Caco-2 (cell line): ENCODE measurements around the gene PRKG2. TPM values are rescaled to one million over a fixed set of nuclear protein-coding genes. Genes with fewer than 3 reads are reported as not detected.

Experiments
- BruUV-seq: library from RNA; stranded (reverse); fragments of 400-500 nt; replicated peaks from 2 replicates; lab custom pipeline; 2021; lab: Mats Ljungman, UMichigan
- CTCF ChIA-PET: fragments of 300-600 bp; sonication (Branson Sonifier 250); formaldehyde crosslinking; loops from one replicate; lab custom pipeline; 2022; ENCODE audit warnings: antibody characterized with exemption; lab: Charles Lee
- POLR2A ChIA-PET: fragments of 300-600 bp; sonication (Branson Sonifier 250); formaldehyde crosslinking; loops from one replicate; lab custom pipeline; 2022; ENCODE audit warnings: antibody characterized with exemption; lab: Charles Lee
- DNase-seq, 2 experiments: peaks; one replicate each; pipeline versions ENCODE4 v3.0.0 to v3.0.0-alpha.2; 2020 to 2022
- H3K27me3 ChIP-seq: replicated peaks from 2 replicates; pipeline ENCODE4 v1.6.0; 2011; ENCODE audit warnings: low read length; ENCODE audit not compliant: control insufficient read depth, insufficient read depth
- H3K36me3 ChIP-seq: 2 replicates; pipeline ENCODE4 v1.5.1; 2011; ENCODE audit warnings: low read length; ENCODE audit not compliant: control insufficient read depth, insufficient read depth
- H3K4me1 ChIP-seq: fragments of 250-450 bp; sonication (Bioruptor Pico); 2 replicates; pipeline ENCODE4 v1.5.1; 2020; ENCODE audit warnings: mild to moderate bottlenecking
- H3K4me3 ChIP-seq: 2 replicates; pipeline ENCODE4 v1.5.1; 2011; ENCODE audit warnings: low read depth, mild to moderate bottlenecking, control low read depth, low read length
- H3K9me3 ChIP-seq: fragments of 250-450 bp; sonication (Bioruptor Pico); 2 replicates; pipeline ENCODE4 v1.5.1; 2020; ENCODE audit warnings: mild to moderate bottlenecking, moderate library complexity
- H3K27ac Mint-ChIP-seq: one replicate; pipeline ENCODE4 v1.8.0; 2022; ENCODE audit warnings: mixed read lengths; ENCODE audit not compliant: unreplicated experiment
- H3K27me3 Mint-ChIP-seq: one replicate; pipeline ENCODE4 v1.8.0; 2022; ENCODE audit warnings: mixed read lengths; ENCODE audit not compliant: insufficient read depth, unreplicated experiment
- H3K36me3 Mint-ChIP-seq: one replicate; pipeline ENCODE4 v1.8.0; 2022; ENCODE audit warnings: mild to moderate bottlenecking, mixed read lengths; ENCODE audit not compliant: insufficient read depth, unreplicated experiment
- H3K4me1 Mint-ChIP-seq: one replicate; pipeline ENCODE4 v1.8.0; 2022; ENCODE audit warnings: low read depth, mixed read lengths; ENCODE audit not compliant: unreplicated experiment
- H3K4me3 Mint-ChIP-seq: one replicate; pipeline ENCODE4 v1.8.0; 2022; ENCODE audit warnings: mild to moderate bottlenecking, moderate library complexity, mixed read lengths; ENCODE audit not compliant: unreplicated experiment
- H3K9me3 Mint-ChIP-seq: one replicate; pipeline ENCODE4 v1.8.0; 2022; ENCODE audit warnings: mixed read lengths; ENCODE audit not compliant: unreplicated experiment
- intact Hi-C: fragments of 100-400 bp; cut with micrococcal nuclease; formaldehyde crosslinking; loops from one replicate; pipeline ENCODE4 v1.10.0; 2022; ENCODE audit not compliant: unreplicated experiment
- total RNA-seq: library from RNA; stranded (reverse); gene quantifications from 2 replicates; pipeline ENCODE4 v1.2.3, GENCODE V29; 2022
- TF ChIP-seq, protein P1 (sequence below), 2 experiments: fragments of 200-600 bp in 1 of 2; IDR thresholded peaks; 1 replicate in 1 of 2; 2 replicates in 1 of 2; pipeline versions ENCODE4 v1.5.1 to v1.8.0; 2011 to 2022; ENCODE audit warnings: antibody characterized with exemption in 1 of 2, control low read depth in 1 of 2, inconsistent platforms in 1 of 2, low read depth in 1 of 2, low read length in 1 of 2, mild to moderate bottlenecking in 1 of 2, moderate library complexity in 1 of 2; ENCODE audit not compliant: insufficient read depth in 1 of 2, severe bottlenecking in 1 of 2, unreplicated experiment in 1 of 2

The PRKG2 gene
- total RNA-seq, 1 experiment from 2014 or later: 5.6 TPM

DNA sequence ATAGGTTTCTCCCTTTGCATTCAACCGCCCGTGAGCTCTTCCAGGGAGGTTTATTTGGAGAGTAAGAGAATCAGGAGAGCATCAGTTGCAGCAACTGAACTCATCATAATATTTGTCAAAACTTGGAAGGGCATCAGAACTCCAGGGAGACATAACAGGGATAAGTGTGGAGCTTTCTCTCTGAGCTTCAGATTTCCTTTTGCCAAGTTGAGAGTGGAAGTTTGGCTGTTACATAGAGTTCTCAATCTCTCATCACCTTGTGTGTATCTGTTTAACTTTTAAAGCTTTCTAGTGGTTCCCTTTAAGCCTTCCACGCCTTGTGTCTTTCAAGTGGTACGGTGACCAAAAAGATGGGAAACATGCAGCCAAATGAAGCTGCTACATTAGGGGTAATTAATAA lies 165.7 kb downstream of the PRKG2 start:
- no peaks in the 10 kb centered on the region; the same call in 1 of the 2 replicates for H3K27me3 ChIP-seq
- intact Hi-C loops: no loop called here
- BruUV-seq: no TSS peak

GRCh38 chr4:81042578-81043365 lies 172.2 kb downstream of the PRKG2 start:
- Mint-ChIP-seq H3K4me3 (no peak overlapping the region), H3K27me3 (peaks cover 2% of the 10 kb centered on the region), H3K4me1 (no peaks in the 10 kb centered on the region), H3K36me3 (no peaks in the 10 kb centered on the region), H3K27ac (no peak overlapping the region), H3K9me3 (no peaks in the 10 kb centered on the region)
- POLR2A ChIA-PET: no interaction called here
- no peak for DNase-seq
- TF ChIP-seq, protein P1, sequence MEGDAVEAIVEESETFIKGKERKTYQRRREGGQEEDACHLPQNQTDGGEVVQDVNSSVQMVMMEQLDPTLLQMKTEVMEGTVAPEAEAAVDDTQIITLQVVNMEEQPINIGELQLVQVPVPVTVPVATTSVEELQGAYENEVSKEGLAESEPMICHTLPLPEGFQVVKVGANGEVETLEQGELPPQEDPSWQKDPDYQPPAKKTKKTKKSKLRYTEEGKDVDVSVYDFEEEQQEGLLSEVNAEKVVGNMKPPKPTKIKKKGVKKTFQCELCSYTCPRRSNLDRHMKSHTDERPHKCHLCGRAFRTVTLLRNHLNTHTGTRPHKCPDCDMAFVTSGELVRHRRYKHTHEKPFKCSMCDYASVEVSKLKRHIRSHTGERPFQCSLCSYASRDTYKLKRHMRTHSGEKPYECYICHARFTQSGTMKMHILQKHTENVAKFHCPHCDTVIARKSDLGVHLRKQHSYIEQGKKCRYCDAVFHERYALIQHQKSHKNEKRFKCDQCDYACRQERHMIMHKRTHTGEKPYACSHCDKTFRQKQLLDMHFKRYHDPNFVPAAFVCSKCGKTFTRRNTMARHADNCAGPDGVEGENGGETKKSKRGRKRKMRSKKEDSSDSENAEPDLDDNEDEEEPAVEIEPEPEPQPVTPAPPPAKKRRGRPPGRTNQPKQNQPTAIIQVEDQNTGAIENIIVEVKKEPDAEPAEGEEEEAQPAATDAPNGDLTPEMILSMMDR (IDR thresholded peaks at IDR 0.05; ENCODE audit: insufficient read depth in 1 of 2, low read depth in 1 of 2, low read length in 1 of 2, severe bottlenecking in 1 of 2, unreplicated experiment in 1 of 2): no peak
- intact Hi-C loops: no loop called here
- CTCF ChIA-PET: no interaction called here
- Histone ChIP-seq H3K4me3 (no peak overlapping the region), H3K9me3 (no peaks in the 10 kb centered on the region), H3K4me1 (no peaks in the 10 kb centered on the region), H3K36me3 (no peaks in the 10 kb centered on the region), H3K27me3 (no peaks in the 10 kb centered on the region; the same call in 1 of the 2 replicates)
- no TSS peak for BruUV-seq

More for the DNA sequence above, 165.7 kb downstream of the PRKG2 start:
- ChIA-PET CTCF (no interaction called here), POLR2A (no interaction called here)
- Mint-ChIP-seq H3K9me3 (no peaks in the 10 kb centered on the region), H3K27me3 (peaks cover 2% of the 10 kb centered on the region), H3K4me1 (no peaks in the 10 kb centered on the region), H3K4me3 (no peak overlapping the region), H3K36me3 (no peaks in the 10 kb centered on the region), H3K27ac (no peak overlapping the region)
- H3K9me3 ChIP-seq: no peaks in the 10 kb centered on the region
- H3K36me3 ChIP-seq: no peaks in the 10 kb centered on the region
- H3K4me1 ChIP-seq: no peaks in the 10 kb centered on the region
- TF ChIP-seq, protein P1 (IDR thresholded peaks at IDR 0.05; ENCODE audit: insufficient read depth in 1 of 2, low read depth in 1 of 2, low read length in 1 of 2, severe bottlenecking in 1 of 2, unreplicated experiment in 1 of 2): no peak
- no peak for DNase-seq
- H3K4me3 ChIP-seq: no peak overlapping the region

GRCh38 chr4:81040012-81040659 lies 174.9 kb downstream of the PRKG2 start:
- TF ChIP-seq, protein P1 (IDR thresholded peaks at IDR 0.05; ENCODE audit: insufficient read depth in 1 of 2, low read depth in 1 of 2, low read length in 1 of 2, severe bottlenecking in 1 of 2, unreplicated experiment in 1 of 2): peak; percentile 39 to 55
- H3K27ac Mint-ChIP-seq: no peak overlapping the region
- no peaks in the 10 kb centered on the region for H3K9me3 Mint-ChIP-seq
- DNase-seq: peak in 1 of 2 experiments; percentile 20
- no peaks in the 10 kb centered on the region for H3K36me3 ChIP-seq
- CTCF ChIA-PET: interaction anchor here (0.9 to 1.0 kb wide), 2 partner anchors 50 to 677 kb away, joined by 3 to 5 read pairs; no protein-coding TSS in a partner anchor
- BruUV-seq: no TSS peak
- H3K27me3 Mint-ChIP-seq: peaks cover 2% of the 10 kb centered on the region
- H3K27me3 ChIP-seq: no peaks in the 10 kb centered on the region
- no peaks in the 10 kb centered on the region for H3K4me1 ChIP-seq
- POLR2A ChIA-PET: no interaction called here
- no peaks in the 10 kb centered on the region for H3K4me1 Mint-ChIP-seq
- H3K4me3 ChIP-seq: no peak overlapping the region
- H3K36me3 Mint-ChIP-seq: no peaks in the 10 kb centered on the region
- H3K9me3 ChIP-seq: no peaks in the 10 kb centered on the region
- intact Hi-C loops: loop anchor here (1.0 to 2.0 kb wide), 4 partner anchors 421 to 838 kb away; no protein-coding TSS in a partner anchor
- H3K4me3 Mint-ChIP-seq: no peak overlapping the region
